HG02970 (cell line): Measurements from ENCODE around the gene IL21.
A peak's percentile ranks its signal among the peaks of the same experiment; 100 is the strongest.
"Not testable (repeated sequence)": the region's sequence is repeated elsewhere in the genome, so short reads cannot be mapped to it uniquely, and the experiment has no call there.

ENCODE experiments used
- ATAC-seq: cut with Tn5 transposase; IDR thresholded peaks from one replicate; pipeline ENCODE4 v1.9.1; 2021; ENCODE audit warnings: mild to moderate bottlenecking, moderate library complexity, moderate number of reproducible peaks; ENCODE audit not compliant: unreplicated experiment, low FRiP score

The IL21 gene

GRCh38 chr4:122584519-122584918, 36.3 kb downstream of the IL21 start:
- ATAC-seq = no peak

GRCh38 chr4:122583906-122584305, 37.0 kb downstream of the IL21 start:
- no peak for ATAC-seq

GRCh38 chr4:122577808-122578781, 42.8 kb downstream of the IL21 start:
- peak; percentile 79 for ATAC-seq

- no peak for ATAC-seq
Measured at GRCh38 chr4:122577189-122577553, 43.7 kb downstream of the IL21 start.

- no peak for ATAC-seq
Measured at GRCh38 chr4:122576261-122577188, 44.3 kb downstream of the IL21 start.

- ATAC-seq = not testable (repeated sequence)
Measured at GRCh38 chr4:122574347-122574746, 46.5 kb downstream of the IL21 start.

- ATAC-seq = no peak
Measured at GRCh38 chr4:122562449-122562848, 58.4 kb downstream of the IL21 start.
